ENCODE data around the gene LRRC27. TPM values are rescaled to one million over a fixed set of nuclear protein-coding genes. Genes with fewer than 3 reads are reported as not detected.
"Not testable (repeated sequence)": the region's sequence is repeated elsewhere in the genome, so short reads cannot be mapped to it uniquely, and the experiment has no call there.

Gene LRRC27
- total RNA-seq, 1 donor from 2014 or later = 5.8 TPM

- DNase-seq (ENCODE audit: low read depth) = no peak
- no peak overlapping the region for H3K4me3 ChIP-seq (ENCODE audit: low read depth, low read length)
- no peak for TF ChIP-seq CTCF (conservative IDR thresholded peaks at IDR 0.05; ENCODE audit: low read depth, low read length)
Observed at GRCh38 chr10:132292287-132293200, 39.4 kb upstream of the LRRC27 start.

- no peak for TF ChIP-seq CTCF (conservative IDR thresholded peaks at IDR 0.05; ENCODE audit: low read depth, low read length)
- no peak for DNase-seq (ENCODE audit: low read depth)
- no peak overlapping the region for H3K4me3 ChIP-seq (ENCODE audit: low read depth, low read length)
Observed at GRCh38 chr10:132293201-132293812, 38.7 kb upstream of the LRRC27 start.

- DNase-seq (ENCODE audit: low read depth) = no peak
- TF ChIP-seq CTCF (conservative IDR thresholded peaks at IDR 0.05; ENCODE audit: low read depth, low read length) = no peak
- H3K4me3 ChIP-seq (ENCODE audit: low read depth, low read length) = no peak overlapping the region
Observed at GRCh38 chr10:132293813-132294520, 38.0 kb upstream of the LRRC27 start.

GRCh38 chr10:132294561-132295318 is 37.3 kb upstream of the LRRC27 start:
- no peak for TF ChIP-seq CTCF (conservative IDR thresholded peaks at IDR 0.05; ENCODE audit: low read depth, low read length)
- DNase-seq (ENCODE audit: low read depth) = no peak
- no peak overlapping the region for H3K4me3 ChIP-seq (ENCODE audit: low read depth, low read length)

- H3K4me3 ChIP-seq (ENCODE audit: low read depth, low read length); DNase-seq (ENCODE audit: low read depth): not testable (repeated sequence)
Observed at GRCh38 chr10:132295481-132295880, 36.5 kb upstream of the LRRC27 start.

- DNase-seq (ENCODE audit: low read depth) = no peak
- H3K4me3 ChIP-seq (ENCODE audit: low read depth, low read length) = no peak overlapping the region
- TF ChIP-seq CTCF (conservative IDR thresholded peaks at IDR 0.05; ENCODE audit: low read depth, low read length) = no peak
Observed at GRCh38 chr10:132296666-132297443, 35.1 kb upstream of the LRRC27 start.

All from epithelial cell of proximal tubule (primary cell).